ENCODE measurements around the gene MND1.

MND1 gene

GRCh38 chr4:153347117-153347516 is 2.6 kb downstream of the MND1 start:
- no peak for DNase-seq

DNA sequence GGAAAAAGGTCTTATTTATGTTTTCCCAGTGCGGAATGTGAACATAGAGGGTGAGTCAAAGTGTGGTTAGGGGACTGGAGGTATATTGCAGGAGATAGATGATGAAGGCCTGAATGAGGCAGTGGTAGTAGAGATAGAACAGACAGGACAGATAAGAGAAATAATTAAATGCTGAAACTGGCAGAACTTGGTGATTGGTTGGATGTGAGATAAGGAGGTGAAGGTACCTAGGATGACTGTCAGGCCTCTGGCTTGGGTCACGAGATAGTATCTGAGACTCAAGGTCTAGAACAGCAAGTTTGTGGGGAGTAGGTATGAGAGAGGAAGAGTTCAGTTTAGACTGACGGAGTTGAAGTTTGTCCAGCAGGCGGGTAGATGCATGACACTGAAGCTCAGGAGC is 3.5 kb downstream of the MND1 start:
- no peak for DNase-seq

DNA sequence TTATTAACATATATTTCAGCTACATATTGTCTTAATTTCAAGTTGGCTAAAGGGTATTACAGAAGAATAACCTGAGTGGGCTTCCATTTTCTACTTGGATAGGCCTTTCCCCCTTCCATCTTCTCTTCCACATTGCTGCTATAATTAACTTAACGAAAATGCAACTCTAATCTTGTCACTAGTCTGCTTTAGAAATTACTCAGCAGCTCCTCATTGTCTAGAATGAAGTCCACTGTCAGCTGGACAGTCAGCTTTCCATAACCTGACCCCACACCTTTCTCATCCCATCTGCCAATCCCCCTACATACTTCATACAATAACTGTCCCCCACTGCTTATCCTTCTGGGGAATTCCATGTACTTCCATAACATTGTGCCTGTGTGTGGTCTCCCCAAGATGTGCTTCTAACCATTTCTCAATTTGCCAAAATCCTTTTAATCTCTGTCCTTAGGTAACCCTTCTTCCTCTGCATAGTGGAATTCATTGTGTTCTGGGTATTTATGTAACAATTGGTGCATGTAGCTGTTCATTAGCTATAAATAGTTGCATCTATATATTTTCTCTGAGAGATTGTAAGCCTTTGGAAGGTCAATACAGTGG is 4.8 kb downstream of the MND1 start:
- no peak for DNase-seq

DNA sequence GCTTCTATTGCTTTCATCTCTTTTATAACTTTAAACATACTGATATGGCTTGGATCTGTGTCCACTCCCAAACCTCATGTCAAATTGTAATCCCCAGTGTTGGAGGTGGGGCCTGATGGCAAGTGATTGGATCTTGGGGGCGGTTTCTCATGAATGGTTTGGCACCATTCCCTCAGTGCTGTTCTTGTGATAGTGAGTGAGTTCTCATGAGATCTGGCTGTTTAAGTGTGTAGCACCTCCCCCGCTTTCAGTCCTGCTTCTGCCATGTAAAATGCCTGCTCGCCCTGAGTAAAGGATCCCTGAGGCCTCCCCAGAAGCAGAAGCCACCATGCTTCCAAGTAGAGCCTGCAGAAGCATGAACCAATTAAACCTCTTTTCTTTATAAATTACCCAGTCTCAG is 17.7 kb downstream of the MND1 start:
- no peak for DNase-seq

DNA sequence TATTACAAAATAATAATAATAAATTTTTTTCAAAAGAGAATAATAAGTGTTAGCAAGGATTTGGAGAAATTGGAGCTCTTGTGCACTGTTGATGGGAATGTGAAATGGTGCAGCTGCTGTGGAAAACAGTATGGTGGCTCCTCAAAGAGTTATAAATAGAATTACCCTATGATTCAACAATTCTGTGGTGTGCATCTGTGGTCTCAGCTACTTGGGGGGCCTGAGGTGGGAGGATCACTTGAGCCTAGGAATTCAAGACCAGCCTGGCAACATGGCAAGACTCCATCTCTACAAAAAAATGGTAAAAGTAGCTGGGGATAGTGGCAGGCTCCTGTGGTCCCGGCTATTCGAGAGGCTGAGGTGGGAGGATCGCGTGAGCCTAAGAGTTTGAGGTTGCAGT is 19.6 kb downstream of the MND1 start:
- no peak for DNase-seq

DNA sequence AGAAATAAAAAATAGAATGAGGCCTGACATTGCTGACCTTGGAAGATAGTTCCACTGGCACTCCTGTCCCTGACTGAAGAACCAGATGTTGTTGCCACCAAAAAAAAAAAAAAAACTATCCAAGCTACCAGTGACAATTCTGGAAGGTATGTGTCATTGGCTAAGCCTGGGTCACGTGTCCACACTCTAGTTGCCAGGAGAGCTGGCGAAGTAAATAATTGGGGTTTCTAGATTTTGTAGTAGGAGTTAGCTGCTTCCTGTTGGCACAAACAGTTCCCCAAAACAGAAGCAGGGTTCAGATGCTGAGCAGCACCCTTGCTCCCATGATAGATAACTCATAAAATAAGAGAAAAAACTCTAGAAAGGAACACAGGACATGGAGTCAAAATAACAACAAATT is 20.5 kb downstream of the MND1 start:
- DNase-seq, result no peak

- no peak for DNase-seq
Measured at GRCh38 chr4:153366486-153366885, 22.0 kb downstream of the MND1 start.

GRCh38 chr4:153367092-153367491 is 22.6 kb downstream of the MND1 start:
- no peak for DNase-seq

GRCh38 chr4:153369021-153369420 is 24.5 kb downstream of the MND1 start:
- no peak for DNase-seq

DNA sequence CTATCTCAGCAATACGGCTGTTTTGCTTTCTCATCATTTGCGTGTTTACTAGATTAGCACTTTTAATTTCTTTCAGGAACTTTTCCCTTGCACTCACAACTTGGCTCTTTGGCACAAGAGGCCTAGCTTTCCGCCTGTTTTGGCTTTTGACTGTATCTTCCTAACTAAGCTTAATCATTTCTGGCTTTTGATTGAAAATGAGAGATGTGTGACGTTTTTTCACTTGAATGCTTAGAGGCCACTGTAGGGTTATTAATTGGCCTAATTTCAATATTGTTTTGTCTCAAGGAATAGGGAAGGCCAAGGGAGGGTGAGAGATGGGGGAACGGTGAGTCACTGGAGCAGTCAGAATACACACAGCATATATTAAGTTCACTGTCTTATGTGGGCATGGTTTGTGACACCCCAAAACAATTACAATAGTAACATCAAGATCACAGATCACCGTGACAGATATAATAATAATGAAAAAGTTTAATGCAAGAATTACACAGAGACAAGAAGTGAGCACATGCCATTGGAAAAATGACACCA is 27.3 kb downstream of the MND1 start:
- no peak for DNase-seq

- no peak for DNase-seq
Measured at GRCh38 chr4:153372967-153373562, 28.6 kb downstream of the MND1 start.

DNA sequence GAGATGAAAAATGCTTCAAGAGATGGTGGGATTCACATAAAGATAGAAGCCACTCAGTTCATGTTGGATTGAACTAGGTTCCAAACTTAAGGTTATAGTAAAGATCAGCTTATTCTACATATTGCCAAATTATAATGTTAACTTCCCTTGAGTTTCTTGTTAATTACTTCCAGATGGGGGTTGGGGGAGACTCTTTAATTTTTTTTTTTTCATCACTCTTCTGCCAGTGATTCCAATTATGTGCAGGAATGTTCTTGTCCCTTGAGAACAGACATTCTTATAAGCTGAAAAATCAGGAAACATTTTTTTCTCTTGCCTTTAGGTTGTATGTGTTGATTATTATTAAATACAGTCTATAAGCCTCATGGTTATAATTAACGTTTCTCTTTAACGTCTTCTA is 30.0 kb downstream of the MND1 start:
- DNase-seq, result no peak

GRCh38 chr4:153375303-153375702 is 30.8 kb downstream of the MND1 start:
- DNase-seq, result no peak

DNA sequence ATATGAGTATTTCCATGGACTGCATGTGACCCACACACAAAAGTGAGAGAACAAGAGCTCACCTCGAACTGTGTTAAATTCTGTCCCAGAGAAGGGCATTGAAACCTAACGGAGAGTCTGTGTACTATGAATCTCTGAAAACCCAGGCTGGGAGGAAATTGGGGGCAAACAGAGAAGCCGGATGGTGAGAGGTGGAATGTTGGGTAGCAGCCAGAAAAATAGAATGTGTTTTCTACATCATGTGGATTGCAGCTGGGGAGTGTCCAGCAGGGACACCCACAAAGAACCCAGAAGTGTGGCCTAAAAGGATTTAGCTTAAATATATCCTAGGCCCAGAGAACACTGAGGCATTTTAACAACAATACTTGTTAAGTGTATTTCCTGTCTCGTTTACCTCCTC is 38.6 kb downstream of the MND1 start:
- DNase-seq, result no peak

- no peak for DNase-seq
Measured at GRCh38 chr4:153384160-153384559, 39.7 kb downstream of the MND1 start.

- DNase-seq, result no peak
Measured at GRCh38 chr4:153385784-153386183, 41.3 kb downstream of the MND1 start.

DNA sequence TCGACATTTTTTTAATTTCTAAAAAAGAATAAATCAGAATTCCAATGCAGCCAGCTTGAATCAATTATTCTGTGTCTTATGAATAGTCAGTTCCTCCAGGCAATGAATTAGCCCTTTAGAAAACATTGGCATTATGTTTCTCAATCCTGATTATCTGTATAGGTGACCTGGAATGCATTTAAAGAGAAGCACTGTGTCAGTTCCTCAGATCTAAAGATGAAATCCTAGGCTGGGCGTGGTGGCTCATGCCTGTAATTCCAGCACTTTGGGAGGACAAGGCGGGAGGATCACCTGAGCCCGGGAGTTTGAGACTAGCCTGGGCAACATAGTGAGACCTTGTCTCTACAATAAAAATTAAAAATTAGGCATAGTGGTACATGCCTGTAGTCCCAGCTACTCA is 43.5 kb downstream of the MND1 start:
- no peak for DNase-seq

GRCh38 chr4:153393397-153393796 is 48.9 kb downstream of the MND1 start:
- DNase-seq, result no peak

DNA sequence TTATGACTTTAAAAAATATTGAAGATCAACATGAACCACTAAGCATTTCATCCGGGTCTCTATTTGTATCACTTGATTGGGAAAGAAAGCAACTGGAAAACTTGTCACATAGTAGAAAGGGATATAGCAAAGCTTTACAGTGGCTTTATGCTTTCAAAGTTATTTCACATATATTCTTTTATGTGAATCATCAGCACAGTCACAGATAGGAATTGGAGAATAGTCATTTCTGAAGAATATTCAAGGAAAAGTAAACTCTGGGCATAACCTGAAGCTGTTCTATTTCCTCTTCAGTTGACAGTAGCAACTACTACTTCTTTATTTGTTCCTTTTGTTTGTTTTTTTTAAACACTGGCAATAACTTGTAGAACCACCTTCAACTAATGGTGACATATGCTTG is 50.5 kb downstream of the MND1 start:
- DNase-seq, result no peak

- DNase-seq, result no peak
Measured at GRCh38 chr4:153398713-153399112, 54.2 kb downstream of the MND1 start.

- no peak for DNase-seq
Measured at GRCh38 chr4:153399358-153399757, 54.9 kb downstream of the MND1 start.

DNA sequence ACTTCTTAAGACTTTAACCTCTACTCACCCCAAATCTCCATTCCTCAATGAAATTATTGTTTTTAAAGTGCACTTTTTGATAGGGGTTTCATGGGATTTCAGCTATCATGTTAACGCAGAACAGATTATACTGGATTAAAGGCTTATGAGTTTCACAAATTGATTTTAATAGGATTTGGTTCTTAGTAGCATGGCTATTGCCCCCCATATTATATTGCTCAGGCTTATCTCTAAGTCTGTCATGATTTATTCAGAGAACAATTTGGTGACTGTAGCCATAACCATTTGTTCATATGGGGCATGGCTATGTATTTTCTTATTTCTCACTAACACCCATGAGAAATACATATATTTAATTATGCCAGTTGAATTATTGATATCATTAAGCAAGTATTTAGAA is 57.0 kb downstream of the MND1 start:
- DNase-seq, result no peak

GRCh38 chr4:153402366-153402765 is 57.9 kb downstream of the MND1 start:
- DNase-seq, result no peak

GRCh38 chr4:153403726-153404125 is 59.2 kb downstream of the MND1 start:
- no peak for DNase-seq

DNA sequence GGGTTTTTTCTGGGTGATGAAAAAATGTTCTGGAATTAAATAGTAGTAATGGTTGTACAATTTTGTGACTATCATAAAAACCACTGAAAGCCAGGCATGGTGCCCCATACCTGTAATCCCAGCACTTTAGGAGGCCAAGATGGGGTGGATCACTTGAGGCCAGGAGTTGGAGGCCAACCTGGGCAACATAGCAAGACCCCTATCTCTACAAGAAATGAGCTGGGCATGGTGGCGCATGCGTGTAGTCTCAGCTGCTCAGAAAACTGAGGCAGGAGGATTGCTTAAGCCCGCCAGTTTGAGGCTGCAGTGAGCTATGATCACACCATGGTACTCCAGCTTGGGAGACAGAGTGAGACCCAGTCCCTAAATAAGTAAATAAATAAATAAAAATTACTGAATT is 63.4 kb downstream of the MND1 start:
- DNase-seq, result no peak
